Choroid plexus epithelial cell (primary cell): ENCODE data around the gene HS6ST3.

ENCODE experiments used
- DNase-seq: peaks from one replicate; pipeline ENCODE4 v3.0.0-alpha.2; 2010; ENCODE audit warnings: low read depth
- H3K4me3 ChIP-seq: 2 replicates; pipeline ENCODE4 v1.5.1; 2011; ENCODE audit warnings: low read depth, mild to moderate bottlenecking, control low read depth, low read length, moderate library complexity
- CTCF ChIP-seq: conservative IDR thresholded peaks from 2 replicates; pipeline ENCODE4 v1.5.1; 2011; ENCODE audit warnings: low read depth, mild to moderate bottlenecking, control low read depth, inconsistent platforms, low read length, moderate library complexity

The HS6ST3 gene

GRCh38 chr13:96141032-96141431 lies 51.1 kb downstream of the HS6ST3 start:
- peak; percentile 72 for DNase-seq
- peak; percentile 51 for TF ChIP-seq CTCF

GRCh38 chr13:96159725-96160124 lies 69.8 kb downstream of the HS6ST3 start:
- no peak for DNase-seq
- H3K4me3 ChIP-seq = no peak overlapping the region
- no peak for TF ChIP-seq CTCF

More at GRCh38 chr13:96141032-96141431, 51.1 kb downstream of the HS6ST3 start:
- no peak overlapping the region for H3K4me3 ChIP-seq

GRCh38 chr13:96161141-96161540 lies 71.2 kb downstream of the HS6ST3 start:
- no peak for DNase-seq
- H3K4me3 ChIP-seq = no peak overlapping the region

GRCh38 chr13:96165840-96166239 lies 75.9 kb downstream of the HS6ST3 start:
- DNase-seq = no peak
- no peak for TF ChIP-seq CTCF
- no peak overlapping the region for H3K4me3 ChIP-seq

More at GRCh38 chr13:96161141-96161540, 71.2 kb downstream of the HS6ST3 start:
- TF ChIP-seq CTCF = no peak

GRCh38 chr13:96172066-96172465 lies 82.2 kb downstream of the HS6ST3 start:
- TF ChIP-seq CTCF = no peak

GRCh38 chr13:96178759-96179158 lies 88.9 kb downstream of the HS6ST3 start:
- H3K4me3 ChIP-seq = no peak overlapping the region
- no peak for DNase-seq
- TF ChIP-seq CTCF = no peak

More at GRCh38 chr13:96172066-96172465, 82.2 kb downstream of the HS6ST3 start:
- H3K4me3 ChIP-seq = no peak overlapping the region
- DNase-seq = no peak

- no peak overlapping the region for H3K4me3 ChIP-seq
- TF ChIP-seq CTCF = no peak
- DNase-seq = no peak
Measured at GRCh38 chr13:96179309-96179708, 89.4 kb downstream of the HS6ST3 start.
